Lower lobe of right lung (tissue), 2 donors: ENCODE results near the gene TMEM97. TPM values are rescaled to one million over a fixed set of nuclear protein-coding genes. Genes with fewer than 3 reads are reported as not detected.

Source experiments
- ATAC-seq, 2 donors: fragments of 200-7000 bp; cut with Tn5 transposase; one replicate each; pipeline ENCODE4 v1.9.1; 2020 to 2022; ENCODE audit warnings: mild to moderate bottlenecking in 2 of 2, moderate library complexity in 2 of 2
- DNase-seq: peaks from one replicate; pipeline ENCODE4 v3.0.0-alpha.2; 2020
- H3K27ac ChIP-seq: fragments of 200-600 bp; one replicate; pipeline ENCODE4 v1.8.0; 2022
- H3K27me3 ChIP-seq: fragments of 200-600 bp; one replicate; pipeline ENCODE4 v1.8.0; 2022; ENCODE audit warnings: low read depth
- H3K36me3 ChIP-seq: fragments of 200-600 bp; one replicate; pipeline ENCODE4 v1.8.0; 2022; ENCODE audit warnings: mild to moderate bottlenecking
- H3K4me1 ChIP-seq: fragments of 200-600 bp; one replicate; pipeline ENCODE4 v1.8.0; 2022
- H3K4me3 ChIP-seq: fragments of 200-600 bp; one replicate; pipeline ENCODE4 v1.8.0; 2022; ENCODE audit warnings: mild to moderate bottlenecking
- H3K9me3 ChIP-seq: fragments of 200-600 bp; one replicate; pipeline ENCODE4 v1.8.0; 2022
- intact Hi-C: fragments of 100-400 bp; cut with DNase I; formaldehyde crosslinking; loops from one replicate; pipeline ENCODE4 v1.11.0; 2022
- total RNA-seq: library from RNA; stranded (reverse); fragmentation: NEBNext Ultra II Directional; extraction: Animal tissue kit (Norgen Biotek cat#: 25700); gene quantifications from one replicate; pipeline ENCODE4 v1.2.1, GENCODE V29; 2021
- TF ChIP-seq, protein P1 (sequence below): fragments of 200-600 bp; IDR thresholded peaks from one replicate; pipeline ENCODE4 v1.8.0; 2022; ENCODE audit warnings: antibody characterized with exemption, mild to moderate bottlenecking
- donor health status: DM: no; HTN: yes; CAD: no; lungs with severe emphysema.

Gene TMEM97
- total RNA-seq, 1 donor from 2014 or later: 51.5 TPM

DNA sequence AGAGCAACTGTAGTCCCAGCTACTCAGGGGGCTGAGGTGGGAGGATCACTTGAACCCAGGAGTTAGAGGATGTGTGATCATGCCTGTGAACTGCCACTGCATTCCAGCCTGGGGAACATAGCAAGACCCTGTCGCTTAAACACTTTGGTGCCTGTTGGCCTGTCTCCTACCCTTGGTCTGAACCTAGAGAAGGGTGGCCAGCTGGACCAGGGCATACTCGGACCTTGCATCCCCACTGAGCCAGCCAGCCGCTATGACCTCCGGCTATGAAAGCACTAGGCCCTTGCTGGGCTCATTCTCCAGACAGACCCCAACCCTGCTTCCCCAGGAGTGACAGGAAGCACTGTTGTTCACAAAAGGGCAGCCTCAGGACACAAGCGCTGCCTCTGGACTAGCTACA lies 11.7 kb downstream of the TMEM97 start:
- no peak overlapping the region for H3K27ac ChIP-seq
- no peak for ATAC-seq
- intact Hi-C loops: no loop called here
- no peaks in the 10 kb centered on the region for H3K27me3 ChIP-seq
- no peak for DNase-seq
- H3K4me1 ChIP-seq: peaks cover 20% of the 10 kb centered on the region
- H3K9me3 ChIP-seq: no peaks in the 10 kb centered on the region
- H3K4me3 ChIP-seq: no peak overlapping the region
- TF ChIP-seq, protein P1, sequence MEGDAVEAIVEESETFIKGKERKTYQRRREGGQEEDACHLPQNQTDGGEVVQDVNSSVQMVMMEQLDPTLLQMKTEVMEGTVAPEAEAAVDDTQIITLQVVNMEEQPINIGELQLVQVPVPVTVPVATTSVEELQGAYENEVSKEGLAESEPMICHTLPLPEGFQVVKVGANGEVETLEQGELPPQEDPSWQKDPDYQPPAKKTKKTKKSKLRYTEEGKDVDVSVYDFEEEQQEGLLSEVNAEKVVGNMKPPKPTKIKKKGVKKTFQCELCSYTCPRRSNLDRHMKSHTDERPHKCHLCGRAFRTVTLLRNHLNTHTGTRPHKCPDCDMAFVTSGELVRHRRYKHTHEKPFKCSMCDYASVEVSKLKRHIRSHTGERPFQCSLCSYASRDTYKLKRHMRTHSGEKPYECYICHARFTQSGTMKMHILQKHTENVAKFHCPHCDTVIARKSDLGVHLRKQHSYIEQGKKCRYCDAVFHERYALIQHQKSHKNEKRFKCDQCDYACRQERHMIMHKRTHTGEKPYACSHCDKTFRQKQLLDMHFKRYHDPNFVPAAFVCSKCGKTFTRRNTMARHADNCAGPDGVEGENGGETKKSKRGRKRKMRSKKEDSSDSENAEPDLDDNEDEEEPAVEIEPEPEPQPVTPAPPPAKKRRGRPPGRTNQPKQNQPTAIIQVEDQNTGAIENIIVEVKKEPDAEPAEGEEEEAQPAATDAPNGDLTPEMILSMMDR: no peak
- H3K36me3 ChIP-seq: peaks cover 50% of the 10 kb centered on the region

DNA sequence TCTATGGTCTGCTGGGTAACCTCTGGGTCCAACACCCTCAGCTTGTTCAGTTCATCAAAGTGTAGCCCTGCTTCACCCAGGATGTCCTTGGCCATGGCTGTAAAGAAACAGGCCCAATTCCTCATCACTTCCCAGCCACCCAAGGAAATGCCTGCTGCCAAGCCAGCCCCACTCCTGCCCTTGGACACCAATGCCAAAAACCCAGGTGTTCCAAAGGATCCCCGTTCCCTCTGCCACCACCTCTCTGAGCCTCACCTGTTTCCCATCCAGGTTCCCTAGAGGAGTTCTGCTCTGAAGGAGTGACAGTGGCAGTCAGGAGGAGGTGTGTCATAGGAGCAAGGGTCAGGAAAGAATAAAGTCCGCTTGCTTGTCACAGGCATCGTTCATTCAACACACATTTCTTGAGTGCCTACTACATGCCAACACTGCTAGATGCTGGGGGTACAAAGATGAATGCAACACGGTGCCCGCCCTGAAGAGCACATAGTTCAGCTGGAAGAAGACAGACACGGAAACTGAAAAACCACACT lies 13.0 kb downstream of the TMEM97 start:
- ATAC-seq (no peak), DNase-seq (no peak)
- Histone ChIP-seq H3K9me3 (no peaks in the 10 kb centered on the region), H3K4me3 (no peak overlapping the region), H3K27me3 (no peaks in the 10 kb centered on the region), H3K27ac (no peak overlapping the region), H3K4me1 (peaks cover 29% of the 10 kb centered on the region), H3K36me3 (peaks cover 50% of the 10 kb centered on the region)
- intact Hi-C loops: no loop called here
- TF ChIP-seq, protein P1: no peak

DNA sequence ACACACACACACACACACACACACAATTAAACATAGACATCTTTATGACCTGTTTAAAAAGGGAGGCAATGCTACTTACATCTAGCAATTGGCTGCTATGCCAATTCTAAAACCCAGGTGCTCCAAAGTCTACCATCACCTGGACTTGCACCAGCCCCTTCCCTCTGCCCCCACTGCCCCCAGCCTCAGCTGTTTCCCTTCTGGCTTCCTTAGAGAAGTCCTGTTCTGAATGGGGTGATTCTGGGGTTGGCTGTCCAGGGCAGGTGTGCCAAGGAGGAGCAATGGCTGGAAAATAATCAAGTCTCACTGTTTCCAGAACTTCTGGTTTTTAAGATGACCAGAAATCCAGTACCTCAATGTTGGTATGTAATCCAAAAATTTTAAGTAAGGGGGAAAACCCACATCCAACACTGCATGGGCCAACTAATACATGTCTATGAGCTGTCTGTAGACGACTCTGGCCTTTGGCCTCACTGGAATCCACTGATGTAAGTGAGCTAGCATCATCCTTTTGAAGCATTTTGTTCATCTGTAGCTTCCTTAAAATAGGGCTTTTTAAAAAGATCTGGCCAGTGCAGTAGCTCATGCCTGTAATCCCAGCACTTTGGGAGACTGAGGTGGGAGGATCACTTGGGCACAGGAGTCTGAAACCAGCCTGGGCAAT lies 14.2 kb downstream of the TMEM97 start:
- H3K27me3 ChIP-seq: no peaks in the 10 kb centered on the region
- H3K27ac ChIP-seq: no peak overlapping the region
- peaks cover 41% of the 10 kb centered on the region for H3K36me3 ChIP-seq
- H3K4me3 ChIP-seq: no peak overlapping the region
- H3K4me1 ChIP-seq: peaks cover 41% of the 10 kb centered on the region
- DNase-seq: no peak
- ATAC-seq: no peak
- TF ChIP-seq, protein P1: no peak
- no peaks in the 10 kb centered on the region for H3K9me3 ChIP-seq
- intact Hi-C loops: no loop called here

DNA sequence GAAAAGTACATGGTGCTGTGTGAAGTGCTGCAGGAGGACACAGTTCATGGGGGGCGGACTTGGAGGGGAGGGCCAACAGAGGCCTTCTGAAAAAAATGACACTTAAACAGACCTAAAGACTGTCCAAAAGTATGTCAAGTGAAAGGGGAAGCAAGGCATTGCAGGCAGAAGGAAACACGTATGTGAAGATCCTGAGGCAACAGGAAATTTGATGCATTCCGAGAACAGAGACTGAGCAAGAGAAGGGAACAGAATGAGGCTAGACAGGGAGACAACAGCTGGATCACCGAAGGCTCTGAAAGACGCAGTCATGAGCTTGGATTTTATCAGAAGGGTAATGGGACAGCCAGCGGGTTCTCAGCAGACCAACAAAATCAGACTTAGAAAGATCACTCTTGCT lies 15.2 kb downstream of the TMEM97 start:
- Histone ChIP-seq H3K9me3 (no peaks in the 10 kb centered on the region), H3K4me1 (peaks cover 51% of the 10 kb centered on the region), H3K27me3 (no peaks in the 10 kb centered on the region), H3K27ac (peak overlapping the region; percentile 99), H3K4me3 (peak overlapping the region; percentile 97), H3K36me3 (peaks cover 32% of the 10 kb centered on the region)
- TF ChIP-seq, protein P1: no peak
- intact Hi-C loops: no loop called here
- DNase-seq (no peak), ATAC-seq (no peak)

DNA sequence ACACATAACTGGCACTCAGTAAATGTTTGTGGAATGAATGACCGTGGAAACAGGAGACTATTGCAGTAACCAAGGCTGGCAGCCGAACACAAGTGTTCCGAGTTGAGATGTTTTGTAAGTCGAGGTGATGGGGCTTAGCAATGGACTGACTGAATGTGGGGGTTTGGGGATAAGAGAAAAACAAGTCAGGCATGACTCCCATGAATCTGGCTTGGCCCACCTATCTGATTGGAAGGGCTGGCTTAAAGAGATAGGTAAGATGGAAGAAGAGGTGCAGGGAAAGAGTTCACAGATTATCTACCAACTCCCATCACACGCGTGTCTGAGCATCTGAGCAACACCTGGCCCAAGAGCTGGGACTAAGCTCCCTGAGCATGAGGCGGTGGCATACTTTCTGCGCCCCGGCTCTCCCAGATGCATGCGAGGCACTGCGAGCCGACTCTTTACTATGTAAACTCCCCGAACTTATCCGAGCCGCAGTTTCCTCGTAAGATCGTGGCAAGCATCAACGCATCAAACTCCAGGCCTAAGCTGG lies 15.7 kb downstream of the TMEM97 start:
- Histone ChIP-seq H3K4me3 (peak overlapping the region; percentile 97), H3K27ac (peak overlapping the region; percentile 99), H3K4me1 (peaks cover 56% of the 10 kb centered on the region), H3K36me3 (peaks cover 31% of the 10 kb centered on the region), H3K27me3 (no peaks in the 10 kb centered on the region), H3K9me3 (no peaks in the 10 kb centered on the region)
- intact Hi-C loops: no loop called here
- DNase-seq: no peak
- TF ChIP-seq, protein P1: no peak
- no peak for ATAC-seq
